C4-2B (cell line): ENCODE results near the gene YLPM1.

Source experiments
- H3K27ac ChIP-seq: fragments of 450-650 bp; 2 replicates; pipeline ENCODE4 v1.5.1; 2017
- CTCF ChIP-seq: fragments of 450-650 bp; conservative IDR thresholded peaks from 2 replicates; pipeline ENCODE4 v1.5.1; 2017; ENCODE audit warnings: mild to moderate bottlenecking
- ZFX ChIP-seq: fragments of 450-650 bp; IDR thresholded peaks from 2 replicates; pipeline ENCODE4 v1.6.1; 2017

The YLPM1 gene

DNA sequence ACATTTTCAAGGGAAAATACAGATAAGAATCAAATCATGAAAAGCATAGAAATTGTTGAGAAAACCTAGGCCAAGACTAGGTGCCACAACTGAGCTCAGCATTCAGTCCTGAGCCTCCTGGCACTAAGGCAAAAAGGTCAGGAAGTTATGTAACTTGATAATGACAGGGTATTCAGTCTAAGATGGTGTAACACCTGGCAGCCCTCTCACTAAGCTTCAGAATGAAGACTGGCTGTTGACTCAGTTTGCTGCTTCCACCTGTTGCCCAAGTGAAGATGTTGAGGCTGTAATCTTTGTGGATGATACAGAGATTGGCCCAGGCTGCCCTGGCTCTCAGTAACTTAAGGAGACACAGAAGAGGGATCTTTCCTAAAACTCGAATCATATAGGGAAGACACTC, 93.2 kb downstream of the YLPM1 start:
- no peak overlapping the region for H3K27ac ChIP-seq
- no peak for TF ChIP-seq CTCF

DNA sequence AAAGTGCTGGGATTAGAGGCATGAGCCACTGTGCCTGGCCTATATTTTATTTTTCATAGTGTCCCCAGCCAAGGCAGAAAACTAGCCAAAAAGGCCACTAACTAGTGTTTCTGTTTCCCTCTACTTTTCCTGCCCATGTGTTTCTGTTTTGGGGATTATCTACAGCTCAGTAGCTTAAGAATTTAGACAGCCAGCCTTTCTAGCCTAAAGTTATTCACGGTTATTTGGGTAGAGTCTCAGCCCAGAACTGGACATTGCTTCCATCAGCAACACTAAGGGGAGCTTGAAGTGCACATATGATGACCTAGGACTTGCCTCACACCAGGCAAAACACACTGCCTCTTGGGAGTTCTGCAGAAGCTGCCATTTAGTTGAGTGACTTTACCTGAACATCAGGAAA, 94.9 kb downstream of the YLPM1 start:
- no peak for TF ChIP-seq ZFX
- no peak for TF ChIP-seq CTCF

DNA sequence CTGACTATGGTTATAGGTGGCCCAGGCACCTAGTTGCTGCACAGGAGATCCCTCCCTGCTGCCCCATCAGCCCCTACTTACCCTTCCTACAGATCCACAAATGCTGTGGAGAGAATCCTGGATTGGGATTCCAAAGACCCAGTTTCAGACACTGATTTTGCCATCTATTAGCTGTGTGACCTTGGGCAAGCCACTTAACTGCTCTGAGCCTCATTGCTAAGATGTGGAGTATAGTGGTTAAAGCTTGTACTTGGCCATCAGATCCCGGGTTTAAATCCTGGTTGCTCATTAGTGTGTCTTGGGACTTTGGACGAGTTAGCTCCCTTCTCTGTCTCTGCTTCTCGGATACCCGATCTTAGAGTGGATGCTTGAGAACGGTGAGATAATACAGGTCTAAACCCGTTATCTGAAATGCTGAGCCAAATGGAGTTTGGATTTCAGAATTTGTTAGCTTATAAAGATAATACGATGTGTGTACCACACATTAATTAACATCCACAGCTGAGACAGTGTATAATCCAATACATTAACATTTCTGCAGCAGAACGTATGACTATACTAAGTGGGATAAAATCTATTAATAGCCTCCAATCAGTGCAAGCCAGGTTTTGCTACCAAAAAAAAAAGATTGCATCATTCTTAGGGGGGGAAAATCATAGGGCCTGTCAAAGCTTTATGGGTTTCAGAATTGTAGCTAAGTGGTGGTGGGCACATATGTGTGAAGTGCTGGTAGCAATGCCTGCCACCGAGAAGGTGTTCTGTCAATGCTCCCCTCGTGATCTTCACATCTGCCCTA, 96.8 kb downstream of the YLPM1 start:
- no peak overlapping the region for H3K27ac ChIP-seq
- no peak for TF ChIP-seq ZFX
- TF ChIP-seq CTCF: no peak

More for the DNA sequence above, 94.9 kb downstream of the YLPM1 start:
- H3K27ac ChIP-seq: no peak overlapping the region

DNA sequence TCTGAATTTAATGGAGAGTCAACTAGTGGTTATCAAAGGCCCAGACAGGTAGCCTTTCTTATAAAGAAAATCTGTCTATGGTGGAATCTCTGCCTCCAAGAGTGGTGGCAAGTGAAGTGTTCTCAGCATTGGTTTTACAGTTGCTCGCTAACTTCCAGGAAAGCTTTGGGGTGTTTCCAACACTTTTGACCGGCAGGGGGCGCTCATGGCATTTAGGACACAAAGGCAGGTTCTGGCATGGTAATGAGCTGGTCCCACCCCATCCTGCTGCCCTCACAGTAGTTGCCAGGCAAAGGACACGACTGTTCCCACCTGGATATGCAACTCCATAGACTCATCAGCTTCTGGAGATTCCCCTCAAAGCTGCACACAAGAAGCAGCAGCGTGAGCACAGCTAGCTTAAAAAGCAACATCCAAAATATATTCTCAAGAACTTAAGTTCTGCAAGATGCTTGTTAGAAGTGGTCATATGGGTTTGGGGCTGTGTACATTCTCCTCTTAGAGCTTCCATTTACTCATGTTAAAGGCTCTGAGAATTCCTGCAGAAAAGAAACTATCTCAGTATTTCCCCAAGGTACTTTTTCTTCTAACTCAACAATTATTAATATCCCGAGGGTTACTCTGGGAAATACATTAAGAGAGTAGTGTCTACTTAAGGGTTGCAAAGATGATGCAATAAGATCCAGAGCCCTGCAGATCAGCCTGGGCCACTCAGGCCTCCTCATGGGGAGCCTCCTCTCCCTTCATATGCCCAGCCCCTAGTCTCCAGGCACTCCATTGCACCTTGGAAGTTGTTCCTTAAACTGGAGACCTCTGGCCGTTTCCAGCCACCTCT, 98.0 kb downstream of the YLPM1 start:
- no peak overlapping the region for H3K27ac ChIP-seq
- TF ChIP-seq CTCF (peak; percentile 93), ZFX (no peak)

GRCh38 chr14:74861734-74862090, 98.6 kb downstream of the YLPM1 start:
- H3K27ac ChIP-seq: no peak overlapping the region
- no peak for TF ChIP-seq ZFX
- TF ChIP-seq CTCF: no peak

- no peak overlapping the region for H3K27ac ChIP-seq
- TF ChIP-seq CTCF (no peak), ZFX (no peak)
Measured at GRCh38 chr14:74863274-74863673, 100.2 kb downstream of the YLPM1 start.

DNA sequence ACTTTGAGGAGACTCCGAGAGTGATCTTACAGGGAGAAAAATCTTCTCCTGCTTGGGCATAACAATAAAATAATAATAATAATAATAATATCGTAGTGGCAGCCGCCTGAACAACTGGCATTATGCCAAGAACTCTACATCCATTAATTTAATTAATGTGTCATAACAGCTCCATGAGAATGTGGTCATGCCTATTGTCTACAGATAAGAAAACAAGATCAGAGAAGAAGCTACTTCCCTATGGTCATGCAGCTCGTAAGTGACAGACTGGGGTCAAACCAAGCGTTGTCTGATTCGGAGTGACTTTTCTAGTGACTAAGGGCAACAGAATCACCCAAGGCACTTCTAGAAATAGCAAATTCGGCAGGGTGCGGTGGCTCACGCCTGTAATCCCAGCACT, 101.1 kb downstream of the YLPM1 start:
- no peak for TF ChIP-seq CTCF
- TF ChIP-seq ZFX: no peak

More for the DNA sequence above, 101.1 kb downstream of the YLPM1 start:
- H3K27ac ChIP-seq: no peak overlapping the region
